GM21515 (cell line): ENCODE data around the gene COLEC12.

Experiments used
- ATAC-seq: cut with Tn5 transposase; IDR thresholded peaks from one replicate; pipeline ENCODE4 v1.9.1; 2021; ENCODE audit not compliant: unreplicated experiment

Gene COLEC12

DNA sequence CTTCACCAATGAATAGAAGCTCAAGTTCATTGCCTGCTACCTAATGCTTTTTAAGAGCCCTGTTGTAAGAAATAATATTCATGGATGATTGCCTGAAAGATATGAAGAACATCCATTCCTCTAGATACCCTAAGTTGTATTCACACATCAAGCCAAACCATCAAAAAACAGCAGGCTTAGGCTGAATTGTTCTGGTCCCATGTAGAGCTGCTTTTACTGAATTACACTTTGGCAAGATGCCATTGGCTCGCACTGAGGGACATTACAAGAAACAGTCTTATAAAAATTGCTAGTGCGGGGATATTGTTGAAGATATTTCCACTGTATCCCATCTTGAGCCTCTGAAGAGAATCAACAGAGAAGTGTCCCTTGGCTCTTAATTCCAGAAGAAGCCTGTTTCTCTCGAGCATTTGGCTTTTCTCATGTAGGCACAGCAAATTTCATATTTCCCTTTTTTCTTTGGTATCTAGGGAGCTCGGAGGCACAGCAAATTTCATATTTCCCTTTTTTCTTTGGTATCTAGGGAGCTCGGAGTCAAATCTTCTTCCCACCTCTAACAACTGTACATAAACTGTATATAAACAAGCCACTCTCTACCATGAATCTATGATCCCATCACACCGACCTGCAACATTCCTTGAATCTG, 107.5 kb downstream of the COLEC12 start:
- ATAC-seq, result no peak

DNA sequence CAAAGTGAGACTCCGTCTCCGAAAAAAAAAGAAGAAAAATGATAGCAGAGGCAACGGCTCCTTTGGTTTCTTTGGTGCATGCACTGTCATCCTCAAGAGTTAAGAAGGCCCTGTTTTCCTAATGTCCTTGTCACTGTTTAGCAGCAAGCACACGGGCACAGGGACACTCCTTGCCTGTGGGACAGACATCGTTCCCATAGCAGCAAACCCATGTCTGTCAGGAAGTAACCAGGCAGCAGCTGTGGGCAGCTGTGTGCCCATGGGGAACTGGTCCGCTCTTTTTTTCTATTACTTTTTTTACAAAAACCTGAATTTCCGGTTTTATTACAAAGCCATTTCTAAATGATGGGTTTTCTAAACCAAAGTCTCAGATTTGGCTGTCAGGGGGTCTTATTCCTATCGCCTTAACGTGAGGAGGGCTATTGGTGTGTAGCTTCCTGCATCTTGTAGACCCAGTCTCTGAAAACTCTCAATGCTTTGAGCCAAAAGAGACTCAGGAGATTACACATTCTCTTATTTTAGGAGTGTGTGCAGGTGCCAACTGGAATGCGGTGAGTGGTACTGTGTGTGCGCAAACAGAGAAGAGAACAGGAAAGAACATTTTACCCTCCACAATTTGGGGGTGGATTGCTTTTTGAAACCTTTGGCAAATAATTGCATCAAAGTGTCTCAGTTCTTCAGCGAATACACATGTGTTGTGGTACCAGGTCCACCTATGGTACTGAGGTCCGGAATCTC, 109.6 kb downstream of the COLEC12 start:
- no peak for ATAC-seq

DNA sequence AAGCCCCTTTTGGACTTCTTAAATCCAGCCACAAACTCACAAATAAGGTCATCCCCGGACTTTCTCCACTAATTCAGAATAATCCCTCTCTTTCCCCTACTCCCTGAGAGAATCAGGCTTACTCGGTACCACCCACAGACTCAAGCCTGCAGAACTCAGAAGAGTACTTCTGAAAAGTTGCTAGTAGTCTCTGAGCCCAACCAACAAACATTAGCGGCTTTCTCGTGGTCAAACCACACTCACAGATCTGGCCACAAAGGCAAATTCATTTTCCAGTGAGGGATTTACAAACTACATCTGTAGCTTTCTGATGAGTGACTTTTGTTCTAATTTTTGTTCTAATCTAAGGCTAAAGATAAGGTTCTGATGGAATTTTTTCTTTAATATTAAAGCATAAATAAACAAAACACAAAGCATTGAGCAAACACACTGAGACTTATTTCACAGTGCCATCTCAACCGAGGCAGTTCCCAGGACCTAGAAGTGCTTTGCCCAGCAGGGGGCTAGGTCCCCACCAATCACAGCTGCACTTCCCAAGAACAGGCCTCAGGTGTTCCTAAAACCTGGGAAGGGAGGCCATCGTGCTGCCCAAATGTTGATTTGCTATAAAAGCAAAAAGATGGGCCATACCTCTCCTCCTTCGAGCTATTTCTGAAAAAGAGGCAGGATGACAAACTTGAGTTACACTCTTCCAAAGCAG, 110.7 kb downstream of the COLEC12 start:
- no peak for ATAC-seq

DNA sequence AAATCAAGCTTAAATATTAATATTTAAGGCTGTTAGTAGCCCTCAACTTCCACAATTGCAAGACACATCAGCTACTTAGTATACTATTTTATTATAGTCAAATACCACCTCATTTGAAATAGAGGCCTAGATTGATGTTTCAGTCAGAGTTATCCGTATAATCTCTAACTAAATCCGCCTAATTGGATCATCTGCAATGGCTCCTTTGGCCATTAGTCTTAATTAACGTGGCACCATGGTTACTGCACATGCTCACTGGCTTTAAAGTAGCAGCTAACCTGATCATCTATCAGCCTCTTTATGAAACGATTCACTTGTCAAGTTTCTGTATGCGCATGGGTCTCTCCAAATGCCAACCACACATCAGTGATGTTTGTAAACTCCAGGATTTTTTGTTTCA, 112.3 kb downstream of the COLEC12 start:
- ATAC-seq, result no peak

DNA sequence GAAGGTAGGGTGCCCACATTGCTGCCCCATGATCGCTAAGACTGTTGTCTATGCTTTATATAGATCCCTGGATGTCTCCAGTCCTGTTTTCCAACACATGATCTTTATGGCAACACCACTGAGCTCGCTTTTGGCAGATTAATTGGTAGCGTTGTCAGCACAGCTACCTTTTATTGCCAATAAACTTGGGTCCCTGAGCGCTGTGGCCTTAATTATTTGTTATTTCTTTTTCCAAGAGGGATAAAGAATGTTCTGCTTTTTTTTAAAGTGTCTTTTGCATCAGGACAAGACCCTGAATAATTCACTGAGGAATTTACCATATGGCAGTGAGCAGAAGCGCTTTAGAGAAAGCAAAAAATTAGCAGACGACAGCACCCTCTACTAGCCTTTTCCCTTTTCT, 113.5 kb downstream of the COLEC12 start:
- ATAC-seq, result no peak

DNA sequence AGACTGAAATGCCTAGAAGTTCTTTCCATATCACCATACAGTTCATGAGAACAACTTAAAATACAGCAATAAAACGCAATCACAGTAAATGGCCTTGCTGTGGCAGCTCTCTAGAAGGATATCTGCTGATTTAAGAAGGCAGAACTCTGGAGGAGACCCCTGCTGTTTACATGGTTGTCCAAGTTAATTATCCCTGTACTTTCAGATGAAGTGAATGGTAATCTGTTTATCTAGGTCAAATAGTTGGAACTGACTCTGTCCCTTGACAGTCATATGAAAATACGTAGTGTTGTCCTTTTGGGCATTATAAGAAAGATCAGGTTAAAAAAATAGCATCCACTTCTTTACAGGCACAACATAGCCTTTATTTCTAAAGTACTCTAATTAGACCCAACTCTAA, 115.6 kb downstream of the COLEC12 start:
- ATAC-seq, result no peak

DNA sequence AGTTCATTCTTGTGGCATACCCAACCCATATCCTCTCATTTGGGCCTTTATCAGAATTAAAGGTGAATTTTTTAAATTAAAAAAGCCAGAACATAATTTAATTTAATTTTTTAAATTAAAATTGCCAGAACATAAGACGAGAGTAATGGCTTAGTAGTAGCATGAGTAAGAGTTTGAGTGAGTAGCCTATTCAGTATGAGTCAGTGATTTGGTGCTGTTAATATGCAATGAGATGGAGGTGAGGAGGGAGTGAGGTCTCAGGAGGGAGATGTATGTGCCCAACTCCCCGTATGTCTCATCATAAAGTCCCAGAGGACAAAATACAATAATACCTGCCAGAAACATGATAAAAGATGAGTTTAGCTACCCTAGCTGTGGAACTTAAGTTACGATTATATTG, 117.4 kb downstream of the COLEC12 start:
- no peak for ATAC-seq

DNA sequence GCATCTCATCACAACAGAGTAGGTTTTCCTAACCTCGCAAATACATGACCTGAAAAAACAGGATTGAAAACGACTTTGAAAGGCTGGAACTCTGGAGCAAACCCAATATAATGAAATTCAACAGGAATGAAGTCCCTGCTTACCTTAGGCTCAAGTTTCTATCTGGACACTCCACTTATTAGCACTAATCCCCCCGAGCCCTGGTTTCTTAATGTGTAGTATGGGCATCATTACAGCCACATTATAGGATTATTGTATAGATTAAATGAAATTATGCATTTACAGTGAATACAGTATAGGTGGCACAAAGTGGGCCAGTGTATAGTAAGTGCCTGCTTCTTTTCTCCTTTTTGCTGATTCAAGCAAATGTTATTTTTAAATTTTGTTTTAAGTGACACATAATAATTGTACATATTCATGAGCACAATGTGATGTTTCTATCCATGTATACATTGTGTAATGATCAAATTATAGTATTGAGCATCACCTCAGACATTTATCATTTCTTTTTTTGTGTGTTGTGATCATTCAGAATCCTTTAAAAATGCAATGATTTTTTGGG, 118.0 kb downstream of the COLEC12 start:
- ATAC-seq, result no peak

DNA sequence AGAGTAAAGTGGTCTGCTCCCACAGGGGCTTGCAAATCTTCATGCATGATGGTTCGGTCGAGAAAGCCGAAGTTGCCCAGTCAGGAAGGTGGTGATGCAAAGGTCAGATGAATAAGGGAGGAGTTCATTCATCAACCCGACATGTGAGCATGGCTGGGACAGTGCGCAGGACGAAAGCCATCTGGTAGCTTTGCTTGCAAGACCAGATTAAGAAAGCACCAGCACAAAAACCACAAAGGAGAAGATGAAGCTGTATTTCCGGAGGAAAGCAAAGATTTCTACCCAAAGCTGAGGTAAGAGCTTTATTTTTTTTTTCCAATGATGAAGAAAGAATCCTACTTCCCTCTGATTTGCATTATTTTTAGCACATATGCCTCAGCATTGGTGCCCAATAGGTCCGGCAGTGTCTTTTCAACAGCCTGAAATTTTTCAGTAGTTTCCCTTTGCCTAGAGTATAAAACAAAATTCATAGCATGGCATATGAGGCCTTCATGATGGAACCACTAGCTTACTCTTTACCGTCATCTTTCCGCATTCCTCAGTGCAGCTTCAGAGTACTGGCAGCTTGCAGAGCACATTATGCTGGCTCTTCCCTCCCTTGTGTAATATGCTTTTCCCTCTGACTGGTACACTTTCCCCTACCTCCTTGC, 120.7 kb downstream of the COLEC12 start:
- ATAC-seq, result no peak

DNA sequence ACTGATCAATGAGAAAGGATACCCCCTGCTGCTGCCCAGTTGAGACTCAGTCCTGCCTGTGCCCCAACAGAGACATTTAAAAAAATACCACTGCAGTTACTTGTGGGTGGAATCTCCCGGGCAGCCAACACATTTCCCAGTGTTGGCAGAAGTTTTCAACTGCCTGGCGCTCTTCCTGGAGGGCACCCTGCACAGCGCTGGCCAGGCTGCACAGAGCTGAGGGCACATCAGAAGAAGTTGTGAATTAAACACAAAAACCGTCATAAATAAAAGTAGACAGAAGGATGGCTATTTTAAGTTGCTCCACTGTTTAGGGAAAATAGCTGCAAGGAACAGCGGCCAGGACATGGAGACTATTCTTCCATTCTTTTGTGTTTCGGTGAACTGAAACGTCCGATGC, 122.4 kb downstream of the COLEC12 start:
- ATAC-seq, result no peak

DNA sequence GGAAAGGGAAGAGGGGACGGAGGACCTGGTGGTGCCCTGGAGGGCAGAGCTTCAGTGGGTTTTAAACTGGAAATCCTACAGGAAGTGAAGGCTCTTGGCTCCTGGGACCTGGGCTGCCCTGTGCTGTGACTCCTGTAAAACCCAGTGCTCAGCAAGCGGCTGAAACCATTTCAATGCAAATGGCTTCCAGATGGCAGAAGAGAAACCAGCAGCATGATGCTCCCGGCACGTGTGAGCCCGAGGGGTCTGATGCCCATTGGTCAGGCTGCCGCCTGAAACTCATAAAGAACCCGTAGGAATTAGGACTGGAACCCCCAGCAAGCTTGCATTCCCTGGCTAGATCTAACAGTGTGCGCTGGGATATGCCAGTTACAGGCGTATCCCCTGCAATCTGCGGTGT, 123.4 kb downstream of the COLEC12 start:
- no peak for ATAC-seq

DNA sequence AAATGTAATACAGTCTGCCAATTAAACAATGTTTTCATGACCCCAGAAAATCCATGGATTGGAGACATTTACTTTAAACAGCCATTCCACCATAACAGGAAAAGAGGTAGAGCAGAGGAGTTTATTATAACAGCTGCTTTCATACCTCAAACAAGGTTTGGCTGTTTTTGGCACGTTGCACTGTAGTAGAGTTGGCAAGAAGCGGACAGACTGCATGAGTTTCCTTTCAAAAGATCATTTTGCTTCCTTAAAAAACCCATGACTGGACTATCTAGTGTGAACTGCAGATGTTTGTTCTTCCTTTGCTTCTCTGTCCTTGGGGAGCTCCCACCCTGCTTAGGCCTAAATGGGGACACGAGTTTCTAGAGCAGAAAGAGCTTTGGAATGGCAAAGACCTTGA, 124.2 kb downstream of the COLEC12 start:
- no peak for ATAC-seq

DNA sequence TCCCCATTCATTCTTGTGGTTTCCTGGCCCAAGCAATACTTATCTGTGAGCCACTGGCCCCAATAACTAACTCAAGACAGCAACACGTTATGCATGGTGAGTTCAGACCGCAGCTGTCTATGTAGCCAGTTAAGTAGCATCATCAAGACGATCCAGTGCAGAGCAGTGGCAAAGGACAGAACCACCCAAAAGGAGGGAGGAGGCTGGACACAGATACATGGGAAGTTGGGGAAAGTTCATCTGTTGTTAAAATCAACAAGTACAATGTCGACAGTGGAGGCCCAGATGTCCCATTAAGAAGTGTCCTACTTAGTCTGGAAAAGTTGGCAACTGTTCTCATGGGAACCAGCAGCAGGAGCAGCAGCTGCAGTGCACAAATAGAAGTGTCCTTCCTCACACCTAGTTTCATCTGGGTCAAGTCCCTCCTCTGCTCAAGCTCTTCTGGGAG, 125.8 kb downstream of the COLEC12 start:
- ATAC-seq, result peak; percentile 79

DNA sequence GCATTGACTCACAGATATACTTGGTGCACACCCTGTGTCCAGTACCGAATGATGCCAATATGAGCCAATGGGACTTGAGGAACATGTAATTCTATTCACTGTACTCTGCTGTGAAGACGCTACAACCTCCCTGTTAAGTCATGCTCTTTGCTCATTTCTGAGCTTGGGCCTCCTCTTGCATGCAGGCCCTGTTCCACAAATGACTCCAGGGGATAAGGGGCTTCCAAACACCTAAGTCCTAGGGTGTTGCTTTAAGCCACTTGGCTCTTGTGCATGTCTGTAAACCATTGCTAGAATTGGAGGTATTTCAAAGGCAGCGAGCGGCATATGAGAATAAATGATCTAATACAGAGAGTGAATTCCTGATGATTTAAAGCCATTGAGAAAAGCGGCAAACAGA, 126.7 kb downstream of the COLEC12 start:
- ATAC-seq, result no peak

DNA sequence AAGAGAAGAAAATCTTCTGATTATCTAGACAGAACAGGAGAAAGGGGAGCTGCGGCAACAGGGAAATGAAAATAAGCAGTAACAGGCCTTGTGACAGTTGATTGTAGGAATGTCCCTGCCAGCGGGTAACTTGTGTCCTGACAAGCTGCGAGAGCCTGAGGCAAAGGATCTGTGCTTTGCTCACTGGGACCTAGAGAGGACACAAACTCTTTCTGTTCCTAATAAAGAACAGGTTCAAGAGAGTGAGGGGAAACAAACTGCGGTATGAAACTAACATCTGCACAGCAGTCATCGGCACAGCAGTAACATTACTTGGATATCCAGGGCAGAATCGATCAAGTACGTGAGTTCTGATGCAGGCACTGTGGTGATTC, 128.9 kb downstream of the COLEC12 start:
- ATAC-seq, result no peak

DNA sequence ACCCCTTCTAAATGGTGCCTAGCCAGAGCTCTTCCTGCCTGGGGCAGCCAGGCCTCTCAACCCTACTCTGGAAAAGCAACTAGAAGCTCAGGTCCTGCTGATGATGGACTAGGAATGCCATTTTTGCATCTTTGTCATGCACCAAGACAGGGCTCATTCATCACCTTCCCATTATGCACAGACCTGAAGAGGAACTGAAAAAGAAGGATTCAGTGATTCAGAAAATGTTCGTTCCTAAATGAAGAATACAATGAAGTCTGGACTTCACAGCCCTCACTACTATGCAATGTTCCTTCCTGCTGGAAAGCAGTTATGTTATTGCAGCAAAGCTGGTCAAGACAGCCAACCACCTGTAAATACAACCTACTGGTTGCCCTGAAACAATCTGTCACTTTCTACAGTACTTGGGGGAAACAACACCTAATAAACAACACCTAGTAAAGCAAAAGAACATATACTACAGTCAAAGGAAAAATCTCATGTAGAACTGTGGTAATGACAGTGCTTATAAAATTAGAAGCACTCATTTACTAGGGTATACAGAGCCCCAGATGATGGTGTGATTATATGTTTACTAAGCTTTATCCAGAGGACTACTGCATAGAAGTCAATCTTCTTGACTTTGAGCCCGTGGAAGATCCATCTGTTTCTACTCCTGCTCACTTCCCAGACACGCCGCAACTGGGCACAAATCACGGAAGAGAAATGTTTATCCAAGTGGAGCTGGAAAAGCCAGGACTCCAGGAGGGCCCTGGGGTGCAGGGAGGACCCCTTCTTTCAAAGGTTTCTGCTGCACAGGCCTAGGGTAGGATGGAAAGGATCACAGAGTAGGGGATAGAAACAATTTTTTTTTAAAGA, 129.5 kb downstream of the COLEC12 start:
- no peak for ATAC-seq

DNA sequence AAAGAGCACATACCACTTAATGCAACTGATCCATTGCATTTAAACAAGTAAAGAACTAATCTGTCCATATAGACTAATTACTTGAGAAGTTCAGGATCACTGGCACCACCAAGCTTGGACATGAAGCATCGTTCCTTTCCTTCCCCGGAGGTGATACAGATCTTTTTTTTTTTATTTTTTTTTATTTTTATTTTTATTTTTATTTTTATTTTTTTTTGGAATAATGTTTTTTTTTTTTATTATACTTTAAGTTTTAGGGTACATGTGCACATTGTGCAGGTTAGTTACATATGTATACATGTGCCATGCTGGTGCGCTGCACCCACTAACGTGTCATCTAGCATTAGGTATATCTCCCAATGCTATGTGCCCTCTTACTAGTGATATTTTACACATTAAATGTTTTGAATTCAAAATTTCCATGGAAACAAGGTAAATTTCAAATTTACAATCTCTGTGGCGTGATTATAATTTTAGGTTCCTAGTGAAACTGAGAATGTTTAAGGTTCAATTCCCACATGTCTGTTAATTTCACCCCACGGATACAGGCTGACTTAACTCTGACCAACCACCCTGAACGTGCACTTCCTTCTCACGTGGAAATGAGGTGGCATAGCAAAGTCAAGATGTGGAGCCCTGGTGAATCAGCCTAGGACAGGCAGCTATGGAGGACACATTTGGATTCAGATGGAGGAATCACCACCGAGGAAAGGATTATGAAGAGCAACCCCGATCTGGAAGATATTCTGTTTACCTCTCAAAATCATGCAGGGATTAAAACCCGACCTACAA, 131.1 kb downstream of the COLEC12 start:
- ATAC-seq, result no peak

DNA sequence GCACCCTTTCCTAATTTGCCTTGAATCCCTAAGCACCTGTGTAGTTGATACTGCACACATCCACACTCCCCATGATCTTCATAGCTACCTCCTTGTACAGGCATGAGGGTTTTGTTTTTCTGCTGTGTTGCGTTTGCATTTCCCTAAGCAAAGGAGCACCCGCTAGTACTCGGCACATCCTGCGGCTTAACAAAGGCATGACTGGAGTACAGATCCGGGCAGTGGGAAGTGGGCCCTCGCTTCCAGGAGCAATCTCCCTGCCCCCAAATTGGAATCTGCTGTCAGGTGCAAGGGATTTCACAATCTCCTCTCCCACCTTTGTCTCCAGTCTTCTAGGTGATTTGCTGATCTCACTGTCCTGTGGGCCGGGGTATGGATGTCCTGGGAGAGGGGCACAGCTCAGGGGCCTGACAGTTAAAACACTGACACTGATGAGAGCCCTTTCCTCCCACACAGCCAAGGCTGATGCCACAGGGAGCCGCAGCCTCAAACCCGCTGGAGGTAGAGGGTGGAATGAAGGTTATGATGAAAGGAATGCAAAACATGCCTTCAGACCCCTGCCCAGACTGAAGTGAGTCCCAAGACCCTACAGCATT, 133.9 kb downstream of the COLEC12 start:
- ATAC-seq, result no peak

DNA sequence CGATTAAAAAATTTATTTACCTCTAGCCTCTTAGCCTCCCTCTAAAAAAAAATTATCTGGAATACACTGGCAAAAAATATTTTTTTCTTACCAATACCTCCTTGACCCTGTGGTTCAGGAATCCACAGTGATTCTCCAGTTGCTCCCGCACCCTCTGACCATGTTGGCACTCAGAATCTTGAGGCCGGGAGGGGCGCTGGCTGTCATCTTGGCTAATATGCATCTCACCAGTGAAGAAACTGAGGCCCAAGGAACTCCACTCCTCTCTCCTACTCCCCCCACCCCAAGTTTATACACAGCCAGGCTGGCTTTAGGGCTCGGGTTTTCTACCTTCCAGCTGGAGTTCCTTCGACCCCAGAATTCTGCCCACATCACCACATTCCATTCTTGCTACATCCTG, 134.8 kb downstream of the COLEC12 start:
- no peak for ATAC-seq
